SH-SY5Y (cell line): Measurements from ENCODE around the gene CLIC5.

Experiments used
- GATA2 ChIP-seq: IDR thresholded peaks from 2 replicates; pipeline ENCODE4 v1.6.1; 2011; ENCODE audit warnings: mild to moderate bottlenecking, low read depth, low read length
- GATA3 ChIP-seq: IDR thresholded peaks from 2 replicates; pipeline ENCODE4 v1.6.1; 2011; ENCODE audit warnings: low read depth, mild to moderate bottlenecking, low read length, moderate library complexity

GRCh38 chr6:45952168-45952529 is 63.5 kb downstream of the CLIC5 start:
- no peak for TF ChIP-seq GATA3
- TF ChIP-seq GATA2, result no peak
